HepG2 (cell line): ENCODE data around the gene CAB39. TPM values are rescaled to one million over a fixed set of nuclear protein-coding genes. Genes with fewer than 3 reads are reported as not detected.

Experiments
- ATF1 ChIP-seq: IDR thresholded peaks from 2 replicates; pipeline ENCODE4 v1.6.1; 2016; ENCODE audit warnings: mild to moderate bottlenecking, control low read depth
- CC2D1A ChIP-seq: sonication (generic); formaldehyde crosslinking; IDR thresholded peaks from 2 replicates; pipeline ENCODE4 v1.8.1; 2023; ENCODE audit warnings: mild to moderate bottlenecking, missing genetic modification reagents
- DMTF1 ChIP-seq: sonication (generic); formaldehyde crosslinking; IDR thresholded peaks from 2 replicates; pipeline ENCODE4 v1.4.0; 2020; ENCODE audit warnings: mild to moderate bottlenecking, missing genetic modification reagents
- E2F2 ChIP-seq: sonication (generic); formaldehyde crosslinking; IDR thresholded peaks from 2 replicates; pipeline ENCODE4 v1.4.0; 2020; ENCODE audit warnings: missing genetic modification reagents, borderline replicate concordance
- GABPA ChIP-seq, 2 experiments: IDR thresholded peaks; 2 replicates each; pipeline ENCODE4 v1.6.1; 2011 to 2016; ENCODE audit warnings: low read depth in 2 of 2, low read length in 1 of 2, missing biosample characterization in 1 of 2, missing genetic modification characterization in 1 of 2
- HCFC1 ChIP-seq: fragments of 150-350 bp; IDR thresholded peaks from 2 replicates; pipeline ENCODE4 v1.6.1; 2014; ENCODE audit warnings: low read depth, low read length
- HHEX ChIP-seq: IDR thresholded peaks from 2 replicates; pipeline ENCODE4 v1.6.1; 2016; ENCODE audit warnings: control low read depth
- IKZF4 ChIP-seq: sonication (generic); formaldehyde crosslinking; IDR thresholded peaks from 2 replicates; pipeline ENCODE4 v1.5.1; 2020; ENCODE audit warnings: borderline replicate concordance, mild to moderate bottlenecking, low read depth, missing genetic modification reagents; ENCODE audit errors: not compliant biosample characterization
- MZF1 ChIP-seq: sonication (generic); formaldehyde crosslinking; IDR thresholded peaks from 2 replicates; pipeline ENCODE4 v1.8.1; 2023; ENCODE audit warnings: mild to moderate bottlenecking, missing genetic modification reagents, borderline replicate concordance
- PBX2 ChIP-seq: IDR thresholded peaks from 2 replicates; pipeline ENCODE4 v1.6.1; 2016; ENCODE audit warnings: control low read depth
- RNF2 ChIP-seq: fragments of 450-650 bp; conservative IDR thresholded peaks from 2 replicates; pipeline ENCODE4 v1.6.1; 2016; ENCODE audit warnings: low read depth
- SNAPC5 ChIP-seq: sonication (generic); formaldehyde crosslinking; IDR thresholded peaks from 2 replicates; pipeline ENCODE4 v1.8.1; 2023; ENCODE audit warnings: mild to moderate bottlenecking, missing genetic modification reagents, borderline replicate concordance
- SP4 ChIP-seq: sonication (generic); formaldehyde crosslinking; IDR thresholded peaks from 2 replicates; pipeline ENCODE4 v1.8.1; 2023; ENCODE audit warnings: mild to moderate bottlenecking, missing genetic modification reagents
- TAF15 ChIP-seq: fragments of 200-400 bp; formaldehyde crosslinking; IDR thresholded peaks from one replicate; pipeline ENCODE4 v1.6.1; 2018; ENCODE audit warnings: mild to moderate bottlenecking, low read depth, low read length; ENCODE audit not compliant: poor library complexity, severe bottlenecking
- TFDP1 ChIP-seq: IDR thresholded peaks from 2 replicates; pipeline ENCODE4 v1.6.1; 2016; ENCODE audit warnings: missing compliant biosample characterization, missing genetic modification reagents, borderline replicate concordance
- THRA ChIP-seq: sonication (generic); formaldehyde crosslinking; IDR thresholded peaks from 2 replicates; pipeline ENCODE4 v1.4.0; 2020; ENCODE audit warnings: missing genetic modification reagents, borderline replicate concordance
- ZFAT ChIP-seq: sonication (generic); formaldehyde crosslinking; conservative IDR thresholded peaks from 2 replicates; pipeline ENCODE4 v1.8.1; 2023; ENCODE audit warnings: missing genetic modification reagents, inconsistent platforms
- ZNF512 ChIP-seq: sonication (generic); formaldehyde crosslinking; IDR thresholded peaks from 2 replicates; pipeline ENCODE4 v1.4.0; 2020; ENCODE audit warnings: mild to moderate bottlenecking, missing genetic modification reagents
- ZNF788 ChIP-seq: sonication (generic); formaldehyde crosslinking; IDR thresholded peaks from 2 replicates; pipeline ENCODE4 v1.5.0; 2020; ENCODE audit warnings: mild to moderate bottlenecking, missing genetic modification reagents, borderline replicate concordance
- ZSCAN31 ChIP-seq: sonication (generic); formaldehyde crosslinking; IDR thresholded peaks from 2 replicates; pipeline ENCODE4 v1.5.0; 2020; ENCODE audit warnings: low read depth, mild to moderate bottlenecking, missing genetic modification reagents
- polyA plus RNA-seq, 8 experiments: library from polyadenylated mRNA; depleted of rRNA in 3 of 8; stranded (reverse) in 7 of 8; unstranded in 1 of 8; fragments of >200 nt; fragmentation: Illumina TruSeq in 4 of 8; extraction: Trizol in 4 of 8; gene quantifications; 2 replicates each; pipeline versions ENCODE4 v1.2.1 to v1.2.3, GENCODE V29; 2011 to 2016; ENCODE audit warnings: low read depth in 4 of 8, missing spikeins in 1 of 8, mixed read lengths in 1 of 8; ENCODE audit not compliant: insufficient read depth in 1 of 8
- total RNA-seq, 5 experiments: library from RNA; depleted of rRNA; stranded (reverse); fragments of >200 nt; fragmentation: Illumina TruSeq; extraction: Trizol; gene quantifications; 2 replicates each; pipeline ENCODE4 v1.2.3, GENCODE V29; 2016; ENCODE audit warnings: low read depth in 1 of 5

CAB39 gene
- total and polyA plus RNA-seq, 2 of the 13 experiments (the other 11 are each of a cell fraction or from before 2014, with no cell fraction given): 19.3 to 45.3 TPM

- no peak for TF ChIP-seq DMTF1 (CRISPR knock-in tag)
- TF ChIP-seq RNF2: no peak
- TF ChIP-seq ATF1 (CRISPR knock-in tag): no peak
- no peak for TF ChIP-seq ZFAT (CRISPR knock-in tag)
- no peak for TF ChIP-seq MZF1
- no peak for TF ChIP-seq CC2D1A (CRISPR knock-in tag)
- TF ChIP-seq HCFC1: no peak
- no peak for TF ChIP-seq HHEX (CRISPR knock-in tag)
- no peak for TF ChIP-seq PBX2 (CRISPR knock-in tag)
- no peak for TF ChIP-seq SNAPC5
- TF ChIP-seq ZSCAN31: no peak
- TF ChIP-seq GABPA (IDR thresholded peaks at IDR 0.05; ENCODE audit: low read depth, low read length): peak; percentile 54
- peak; percentile 75 for TF ChIP-seq GABPA (CRISPR knock-in tag; IDR thresholded peaks at IDR 0.05; ENCODE audit: low read depth)
- no peak for TF ChIP-seq E2F2 (CRISPR knock-in tag)
- no peak for TF ChIP-seq ZNF512 (CRISPR knock-in tag)
- no peak for TF ChIP-seq TAF15
- no peak; the same call in 1 of the 2 replicates for TF ChIP-seq TFDP1
- TF ChIP-seq IKZF4 (CRISPR knock-in tag): peak; percentile 81
- TF ChIP-seq SP4: peak; percentile 42; the same call in 1 of the 2 replicates
- TF ChIP-seq THRA: no peak
- TF ChIP-seq ZNF788: peak; percentile 85; the same call in 1 of the 2 replicates
These were observed 152.1 kb downstream of the CAB39 start, which contains the start of gene ITM2C (continued) for GRCh38 chr2:230864605-230865306.
